HepG2 (cell line): ENCODE results near the gene PRSS27. TPM values are rescaled to one million over a fixed set of nuclear protein-coding genes. Genes with fewer than 3 reads are reported as not detected.

Source experiments
- AGO2 ChIP-seq: fragments of 200-400 bp; formaldehyde crosslinking; optimal IDR thresholded peaks from 2 replicates; pipeline ENCODE3; 2017; ENCODE audit warnings: mild to moderate bottlenecking, low read depth, low read length, moderate library complexity
- ATF1 ChIP-seq: IDR thresholded peaks from 2 replicates; pipeline ENCODE4 v1.6.1; 2016; ENCODE audit warnings: mild to moderate bottlenecking, control low read depth
- BORCS8-MEF2B ChIP-seq: sonication (generic); formaldehyde crosslinking; IDR thresholded peaks from 2 replicates; pipeline ENCODE4 v1.8.0; 2022; ENCODE audit warnings: mild to moderate bottlenecking, missing genetic modification reagents
- ELF1 ChIP-seq: sonication (generic); formaldehyde crosslinking; IDR thresholded peaks from 2 replicates; pipeline ENCODE4 v1.4.0; 2020; ENCODE audit warnings: missing genetic modification reagents
- ESRRA ChIP-seq: sonication (generic); formaldehyde crosslinking; IDR thresholded peaks from 2 replicates; pipeline ENCODE4 v1.5.1; 2020; ENCODE audit warnings: mild to moderate bottlenecking, low read depth, missing genetic modification reagents
- FLYWCH1 ChIP-seq: sonication (generic); formaldehyde crosslinking; IDR thresholded peaks from 2 replicates; pipeline ENCODE4 v1.8.1; 2023; ENCODE audit warnings: mild to moderate bottlenecking, missing genetic modification reagents
- GPN1 ChIP-seq: sonication (generic); formaldehyde crosslinking; IDR thresholded peaks from 2 replicates; pipeline ENCODE4 v1.5.1; 2020; ENCODE audit warnings: missing genetic modification reagents, borderline replicate concordance
- MEIS2 ChIP-seq: sonication (generic); formaldehyde crosslinking; IDR thresholded peaks from 2 replicates; pipeline ENCODE4 v1.9.0; 2021; ENCODE audit warnings: mild to moderate bottlenecking, missing genetic modification reagents
- MNT ChIP-seq: fragments of 450-650 bp; IDR thresholded peaks from 2 replicates; pipeline ENCODE4 v1.6.1; 2016
- NFYC ChIP-seq: IDR thresholded peaks from 2 replicates; pipeline ENCODE4 v1.6.1; 2016; ENCODE audit warnings: missing genetic modification reagents, missing compliant biosample characterization
- NPAS2 ChIP-seq: sonication (generic); formaldehyde crosslinking; IDR thresholded peaks from 2 replicates; pipeline ENCODE4 v1.8.0; 2022; ENCODE audit warnings: mild to moderate bottlenecking, missing genetic modification reagents, borderline replicate concordance
- NR2F2 ChIP-seq: IDR thresholded peaks from 2 replicates; pipeline ENCODE4 v1.6.1; 2012; ENCODE audit warnings: low read depth, inconsistent platforms, borderline replicate concordance
- SRSF9 ChIP-seq: fragments of 200-400 bp; formaldehyde crosslinking; IDR thresholded peaks from 2 replicates; pipeline ENCODE4 v1.6.1; 2018; ENCODE audit warnings: borderline replicate concordance, mild to moderate bottlenecking, low read depth, low read length; ENCODE audit not compliant: insufficient read depth, poor library complexity, severe bottlenecking
- ZNF607 ChIP-seq: sonication (generic); formaldehyde crosslinking; IDR thresholded peaks from 2 replicates; pipeline ENCODE4 v1.5.1; 2020; ENCODE audit warnings: missing genetic modification reagents, mild to moderate bottlenecking, borderline replicate concordance
- ZSCAN20 ChIP-seq: sonication (generic); formaldehyde crosslinking; IDR thresholded peaks from 2 replicates; pipeline ENCODE4 v1.4.0; 2020; ENCODE audit warnings: missing genetic modification reagents, mild to moderate bottlenecking, borderline replicate concordance
- polyA plus RNA-seq, 8 experiments: library from polyadenylated mRNA; depleted of rRNA in 3 of 8; stranded (reverse) in 7 of 8; unstranded in 1 of 8; fragments of >200 nt; fragmentation: Illumina TruSeq in 4 of 8; extraction: Trizol in 4 of 8; gene quantifications; 2 replicates each; pipeline versions ENCODE4 v1.2.1 to v1.2.3, GENCODE V29; 2011 to 2016; ENCODE audit warnings: low read depth in 4 of 8, missing spikeins in 1 of 8, mixed read lengths in 1 of 8; ENCODE audit not compliant: insufficient read depth in 1 of 8
- total RNA-seq, 5 experiments: library from RNA; depleted of rRNA; stranded (reverse); fragments of >200 nt; fragmentation: Illumina TruSeq; extraction: Trizol; gene quantifications; 2 replicates each; pipeline ENCODE4 v1.2.3, GENCODE V29; 2016; ENCODE audit warnings: low read depth in 1 of 5
- TF ChIP-seq, protein P1 (sequence below): sonication (generic); formaldehyde crosslinking; IDR thresholded peaks from 2 replicates; pipeline ENCODE4 v1.4.0; 2020; ENCODE audit warnings: mild to moderate bottlenecking, missing genetic modification reagents, borderline replicate concordance
- TF ChIP-seq, protein P2 (sequence below): sonication (generic); formaldehyde crosslinking; IDR thresholded peaks from one replicate; pipeline ENCODE4 v1.5.1; 2020; ENCODE audit warnings: mild to moderate bottlenecking, missing genetic modification reagents; ENCODE audit errors: not compliant biosample characterization
- TF ChIP-seq, protein P3 (sequence below): sonication (generic); formaldehyde crosslinking; IDR thresholded peaks from 2 replicates; pipeline ENCODE4 v1.4.0; 2020; ENCODE audit warnings: missing genetic modification reagents

Gene PRSS27
- total and polyA plus RNA-seq, 2 of the 13 experiments (the other 11 are each of a cell fraction or from before 2014, with no cell fraction given), result 0.20 to 0.73 TPM

GRCh38 chr16:2739625-2740430 is 19.8 kb upstream of the PRSS27 start (continued):
- TF ChIP-seq, protein P1, sequence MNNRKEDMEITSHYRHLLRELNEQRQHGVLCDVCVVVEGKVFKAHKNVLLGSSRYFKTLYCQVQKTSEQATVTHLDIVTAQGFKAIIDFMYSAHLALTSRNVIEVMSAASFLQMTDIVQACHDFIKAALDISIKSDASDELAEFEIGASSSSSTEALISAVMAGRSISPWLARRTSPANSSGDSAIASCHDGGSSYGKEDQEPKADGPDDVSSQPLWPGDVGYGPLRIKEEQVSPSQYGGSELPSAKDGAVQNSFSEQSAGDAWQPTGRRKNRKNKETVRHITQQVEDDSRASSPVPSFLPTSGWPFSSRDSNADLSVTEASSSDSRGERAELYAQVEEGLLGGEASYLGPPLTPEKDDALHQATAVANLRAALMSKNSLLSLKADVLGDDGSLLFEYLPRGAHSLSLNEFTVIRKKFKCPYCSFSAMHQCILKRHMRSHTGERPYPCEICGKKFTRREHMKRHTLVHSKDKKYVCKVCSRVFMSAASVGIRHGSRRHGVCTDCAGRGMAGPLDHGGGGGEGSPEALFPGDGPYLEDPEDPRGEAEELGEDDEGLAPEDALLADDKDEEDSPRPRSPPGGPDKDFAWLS (CRISPR knock-in tag), result no peak
- TF ChIP-seq ZSCAN20 (CRISPR knock-in tag) (no peak), NR2F2 (no peak), SRSF9 (no peak), NPAS2 (CRISPR knock-in tag) (no peak), BORCS8-MEF2B (no peak), GPN1 (CRISPR knock-in tag) (no peak), ATF1 (CRISPR knock-in tag) (no peak), AGO2 (peak; percentile 27), FLYWCH1 (CRISPR knock-in tag) (no peak), NFYC (no peak), ELF1 (no peak), MNT (no peak), ESRRA (no peak), ZNF607 (CRISPR knock-in tag) (no peak), MEIS2 (CRISPR knock-in tag) (no peak)
- TF ChIP-seq, protein P2, sequence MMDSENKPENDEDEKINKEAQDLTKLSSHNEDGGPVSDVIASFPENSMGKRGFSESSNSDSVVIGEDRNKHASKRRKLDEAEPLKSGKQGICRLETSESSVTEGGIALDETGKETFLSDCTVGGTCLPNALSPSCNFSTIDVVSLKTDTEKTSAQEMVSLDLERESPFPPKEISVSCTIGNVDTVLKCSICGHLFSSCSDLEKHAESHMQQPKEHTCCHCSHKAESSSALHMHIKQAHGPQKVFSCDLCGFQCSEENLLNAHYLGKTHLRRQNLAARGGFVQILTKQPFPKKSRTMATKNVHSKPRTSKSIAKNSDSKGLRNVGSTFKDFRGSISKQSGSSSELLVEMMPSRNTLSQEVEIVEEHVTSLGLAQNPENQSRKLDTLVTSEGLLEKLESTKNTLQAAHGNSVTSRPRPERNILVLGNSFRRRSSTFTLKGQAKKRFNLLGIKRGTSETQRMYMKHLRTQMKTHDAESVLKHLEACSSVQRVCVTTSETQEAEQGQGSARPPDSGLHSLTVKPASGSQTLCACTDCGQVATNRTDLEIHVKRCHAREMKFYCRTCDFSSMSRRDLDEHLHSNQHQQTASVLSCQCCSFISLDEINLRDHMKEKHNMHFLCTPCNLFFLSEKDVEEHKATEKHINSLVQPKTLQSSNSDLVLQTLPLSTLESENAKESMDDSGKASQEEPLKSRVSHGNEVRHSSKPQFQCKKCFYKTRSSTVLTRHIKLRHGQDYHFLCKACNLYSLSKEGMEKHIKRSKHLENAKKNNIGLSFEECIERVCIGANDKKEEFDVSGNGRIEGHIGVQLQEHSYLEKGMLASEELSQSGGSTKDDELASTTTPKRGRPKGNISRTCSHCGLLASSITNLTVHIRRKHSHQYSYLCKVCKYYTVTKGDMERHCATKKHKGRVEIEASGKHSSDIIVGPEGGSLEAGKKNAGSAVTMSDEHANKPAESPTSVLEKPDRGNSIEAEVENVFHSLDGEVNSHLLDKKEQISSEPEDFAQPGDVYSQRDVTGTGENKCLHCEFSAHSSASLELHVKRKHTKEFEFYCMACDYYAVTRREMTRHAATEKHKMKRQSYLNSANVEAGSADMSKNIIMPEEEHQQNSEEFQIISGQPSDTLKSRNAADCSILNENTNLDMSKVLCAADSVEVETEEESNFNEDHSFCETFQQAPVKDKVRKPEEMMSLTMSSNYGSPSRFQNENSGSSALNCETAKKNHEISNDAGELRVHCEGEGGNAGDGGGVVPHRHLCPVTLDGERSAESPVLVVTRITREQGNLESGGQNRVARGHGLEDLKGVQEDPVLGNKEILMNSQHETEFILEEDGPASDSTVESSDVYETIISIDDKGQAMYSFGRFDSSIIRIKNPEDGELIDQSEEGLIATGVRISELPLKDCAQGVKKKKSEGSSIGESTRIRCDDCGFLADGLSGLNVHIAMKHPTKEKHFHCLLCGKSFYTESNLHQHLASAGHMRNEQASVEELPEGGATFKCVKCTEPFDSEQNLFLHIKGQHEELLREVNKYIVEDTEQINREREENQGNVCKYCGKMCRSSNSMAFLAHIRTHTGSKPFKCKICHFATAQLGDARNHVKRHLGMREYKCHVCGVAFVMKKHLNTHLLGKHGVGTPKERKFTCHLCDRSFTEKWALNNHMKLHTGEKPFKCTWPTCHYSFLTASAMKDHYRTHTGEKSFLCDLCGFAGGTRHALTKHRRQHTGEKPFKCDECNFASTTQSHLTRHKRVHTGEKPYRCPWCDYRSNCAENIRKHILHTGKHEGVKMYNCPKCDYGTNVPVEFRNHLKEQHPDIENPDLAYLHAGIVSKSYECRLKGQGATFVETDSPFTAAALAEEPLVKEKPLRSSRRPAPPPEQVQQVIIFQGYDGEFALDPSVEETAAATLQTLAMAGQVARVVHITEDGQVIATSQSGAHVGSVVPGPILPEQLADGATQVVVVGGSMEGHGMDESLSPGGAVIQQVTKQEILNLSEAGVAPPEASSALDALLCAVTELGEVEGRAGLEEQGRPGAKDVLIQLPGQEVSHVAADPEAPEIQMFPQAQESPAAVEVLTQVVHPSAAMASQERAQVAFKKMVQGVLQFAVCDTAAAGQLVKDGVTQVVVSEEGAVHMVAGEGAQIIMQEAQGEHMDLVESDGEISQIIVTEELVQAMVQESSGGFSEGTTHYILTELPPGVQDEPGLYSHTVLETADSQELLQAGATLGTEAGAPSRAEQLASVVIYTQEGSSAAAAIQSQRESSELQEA (CRISPR knock-in tag), result no peak
- TF ChIP-seq, protein P3, sequence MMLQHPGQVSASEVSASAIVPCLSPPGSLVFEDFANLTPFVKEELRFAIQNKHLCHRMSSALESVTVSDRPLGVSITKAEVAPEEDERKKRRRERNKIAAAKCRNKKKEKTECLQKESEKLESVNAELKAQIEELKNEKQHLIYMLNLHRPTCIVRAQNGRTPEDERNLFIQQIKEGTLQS (CRISPR knock-in tag), result no peak
